ENCODE measurements around the gene DCAF12. TPM values are rescaled to one million over a fixed set of nuclear protein-coding genes. Genes with fewer than 3 reads are reported as not detected.

Gene DCAF12
- total and polyA plus RNA-seq, 2 of the 13 experiments (the other 11 are each of a cell fraction or from before 2014, with no cell fraction given) = 26.8 to 37.4 TPM

DNA sequence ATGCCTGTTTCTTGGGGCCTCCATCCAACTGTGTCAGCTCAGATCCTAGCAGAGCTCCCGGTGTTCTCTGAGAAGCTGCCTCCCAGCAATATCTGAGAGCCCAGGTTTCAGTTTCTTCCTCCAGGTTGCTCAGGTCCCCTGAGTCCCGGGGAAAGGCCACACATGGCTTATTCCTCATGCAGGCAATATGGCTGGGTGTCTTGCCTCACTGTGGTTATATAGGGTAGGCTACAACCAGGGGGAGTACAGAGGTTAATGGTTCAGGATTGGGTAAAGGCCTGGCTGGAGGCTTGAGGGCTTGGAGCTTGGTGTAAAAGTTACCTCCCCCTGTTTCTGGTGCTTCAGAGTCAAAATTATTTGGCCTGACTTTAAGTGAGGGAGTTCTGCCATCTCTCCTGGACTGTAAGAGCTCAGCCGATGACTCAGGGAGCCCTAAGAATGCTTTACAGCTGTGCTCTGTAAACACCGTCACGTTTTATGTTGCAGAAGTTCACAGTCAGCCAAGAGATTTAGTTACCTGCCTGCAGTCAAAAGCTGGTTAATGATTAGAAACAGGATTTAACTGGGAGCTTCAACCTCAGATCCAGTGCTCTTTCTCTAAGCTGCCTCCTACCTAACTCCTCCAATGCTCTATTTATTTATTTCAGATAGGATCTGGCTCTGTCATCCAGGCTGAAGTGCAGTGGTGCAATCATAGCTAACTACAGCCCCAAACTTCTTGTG lies 53.5 kb downstream of the DCAF12 start (continued):
- TF ChIP-seq, protein P1, sequence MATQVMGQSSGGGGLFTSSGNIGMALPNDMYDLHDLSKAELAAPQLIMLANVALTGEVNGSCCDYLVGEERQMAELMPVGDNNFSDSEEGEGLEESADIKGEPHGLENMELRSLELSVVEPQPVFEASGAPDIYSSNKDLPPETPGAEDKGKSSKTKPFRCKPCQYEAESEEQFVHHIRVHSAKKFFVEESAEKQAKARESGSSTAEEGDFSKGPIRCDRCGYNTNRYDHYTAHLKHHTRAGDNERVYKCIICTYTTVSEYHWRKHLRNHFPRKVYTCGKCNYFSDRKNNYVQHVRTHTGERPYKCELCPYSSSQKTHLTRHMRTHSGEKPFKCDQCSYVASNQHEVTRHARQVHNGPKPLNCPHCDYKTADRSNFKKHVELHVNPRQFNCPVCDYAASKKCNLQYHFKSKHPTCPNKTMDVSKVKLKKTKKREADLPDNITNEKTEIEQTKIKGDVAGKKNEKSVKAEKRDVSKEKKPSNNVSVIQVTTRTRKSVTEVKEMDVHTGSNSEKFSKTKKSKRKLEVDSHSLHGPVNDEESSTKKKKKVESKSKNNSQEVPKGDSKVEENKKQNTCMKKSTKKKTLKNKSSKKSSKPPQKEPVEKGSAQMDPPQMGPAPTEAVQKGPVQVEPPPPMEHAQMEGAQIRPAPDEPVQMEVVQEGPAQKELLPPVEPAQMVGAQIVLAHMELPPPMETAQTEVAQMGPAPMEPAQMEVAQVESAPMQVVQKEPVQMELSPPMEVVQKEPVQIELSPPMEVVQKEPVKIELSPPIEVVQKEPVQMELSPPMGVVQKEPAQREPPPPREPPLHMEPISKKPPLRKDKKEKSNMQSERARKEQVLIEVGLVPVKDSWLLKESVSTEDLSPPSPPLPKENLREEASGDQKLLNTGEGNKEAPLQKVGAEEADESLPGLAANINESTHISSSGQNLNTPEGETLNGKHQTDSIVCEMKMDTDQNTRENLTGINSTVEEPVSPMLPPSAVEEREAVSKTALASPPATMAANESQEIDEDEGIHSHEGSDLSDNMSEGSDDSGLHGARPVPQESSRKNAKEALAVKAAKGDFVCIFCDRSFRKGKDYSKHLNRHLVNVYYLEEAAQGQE (IDR thresholded peaks at IDR 0.05; ENCODE audit: borderline replicate concordance in 1 of 2, low read depth in 1 of 2, low read length in 2 of 2) = no peak
- TF ChIP-seq STAT5B (CRISPR knock-in tag; IDR thresholded peaks at IDR 0.05) (no peak), REPIN1 (CRISPR knock-in tag; IDR thresholded peaks at IDR 0.05; ENCODE audit: borderline replicate concordance, low read depth) (0 out of 2 replicates have a peak, but pooled peaks have one; percentile 45), SAP130 (CRISPR knock-in tag; IDR thresholded peaks at IDR 0.05; ENCODE audit: low read depth) (peak; percentile 83), ZNF616 (CRISPR knock-in tag; IDR thresholded peaks at IDR 0.05; ENCODE audit: low read depth) (no peak), FOXA3 (CRISPR knock-in tag; IDR thresholded peaks at IDR 0.05) (peak; percentile 97), PHB2 (IDR thresholded peaks at IDR 0.05; ENCODE audit: partially characterized antibody) (no peak), ZNF644 (CRISPR knock-in tag; IDR thresholded peaks at IDR 0.05; ENCODE audit: low read depth) (no peak), ZNF549 (CRISPR knock-in tag; IDR thresholded peaks at IDR 0.05) (no peak), SIN3B (IDR thresholded peaks at IDR 0.05; ENCODE audit: low read length) (no peak)
- TF ChIP-seq, protein P2, sequence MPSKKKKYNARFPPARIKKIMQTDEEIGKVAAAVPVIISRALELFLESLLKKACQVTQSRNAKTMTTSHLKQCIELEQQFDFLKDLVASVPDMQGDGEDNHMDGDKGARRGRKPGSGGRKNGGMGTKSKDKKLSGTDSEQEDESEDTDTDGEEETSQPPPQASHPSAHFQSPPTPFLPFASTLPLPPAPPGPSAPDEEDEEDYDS (CRISPR knock-in tag; IDR thresholded peaks at IDR 0.05) = no peak; the same call in 1 of the 2 replicates
- TF ChIP-seq, protein P3, sequence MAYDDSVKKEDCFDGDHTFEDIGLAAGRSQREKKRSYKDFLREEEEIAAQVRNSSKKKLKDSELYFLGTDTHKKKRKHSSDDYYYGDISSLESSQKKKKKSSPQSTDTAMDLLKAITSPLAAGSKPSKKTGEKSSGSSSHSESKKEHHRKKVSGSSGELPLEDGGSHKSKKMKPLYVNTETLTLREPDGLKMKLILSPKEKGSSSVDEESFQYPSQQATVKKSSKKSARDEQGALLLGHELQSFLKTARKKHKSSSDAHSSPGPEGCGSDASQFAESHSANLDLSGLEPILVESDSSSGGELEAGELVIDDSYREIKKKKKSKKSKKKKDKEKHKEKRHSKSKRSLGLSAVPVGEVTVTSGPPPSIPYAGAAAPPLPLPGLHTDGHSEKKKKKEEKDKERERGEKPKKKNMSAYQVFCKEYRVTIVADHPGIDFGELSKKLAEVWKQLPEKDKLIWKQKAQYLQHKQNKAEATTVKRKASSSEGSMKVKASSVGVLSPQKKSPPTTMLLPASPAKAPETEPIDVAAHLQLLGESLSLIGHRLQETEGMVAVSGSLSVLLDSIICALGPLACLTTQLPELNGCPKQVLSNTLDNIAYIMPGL (CRISPR knock-in tag; IDR thresholded peaks at IDR 0.05; ENCODE audit: borderline replicate concordance in 1 of 2, low read depth in 1 of 2) = peak in 1 of 2 experiments; percentile 48; a peak in 1 of 4 replicates
- TF ChIP-seq, protein P4, sequence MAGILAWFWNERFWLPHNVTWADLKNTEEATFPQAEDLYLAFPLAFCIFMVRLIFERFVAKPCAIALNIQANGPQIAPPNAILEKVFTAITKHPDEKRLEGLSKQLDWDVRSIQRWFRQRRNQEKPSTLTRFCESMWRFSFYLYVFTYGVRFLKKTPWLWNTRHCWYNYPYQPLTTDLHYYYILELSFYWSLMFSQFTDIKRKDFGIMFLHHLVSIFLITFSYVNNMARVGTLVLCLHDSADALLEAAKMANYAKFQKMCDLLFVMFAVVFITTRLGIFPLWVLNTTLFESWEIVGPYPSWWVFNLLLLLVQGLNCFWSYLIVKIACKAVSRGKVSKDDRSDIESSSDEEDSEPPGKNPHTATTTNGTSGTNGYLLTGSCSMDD (CRISPR knock-in tag; IDR thresholded peaks at IDR 0.05) = no peak
- TF ChIP-seq, protein P5, sequence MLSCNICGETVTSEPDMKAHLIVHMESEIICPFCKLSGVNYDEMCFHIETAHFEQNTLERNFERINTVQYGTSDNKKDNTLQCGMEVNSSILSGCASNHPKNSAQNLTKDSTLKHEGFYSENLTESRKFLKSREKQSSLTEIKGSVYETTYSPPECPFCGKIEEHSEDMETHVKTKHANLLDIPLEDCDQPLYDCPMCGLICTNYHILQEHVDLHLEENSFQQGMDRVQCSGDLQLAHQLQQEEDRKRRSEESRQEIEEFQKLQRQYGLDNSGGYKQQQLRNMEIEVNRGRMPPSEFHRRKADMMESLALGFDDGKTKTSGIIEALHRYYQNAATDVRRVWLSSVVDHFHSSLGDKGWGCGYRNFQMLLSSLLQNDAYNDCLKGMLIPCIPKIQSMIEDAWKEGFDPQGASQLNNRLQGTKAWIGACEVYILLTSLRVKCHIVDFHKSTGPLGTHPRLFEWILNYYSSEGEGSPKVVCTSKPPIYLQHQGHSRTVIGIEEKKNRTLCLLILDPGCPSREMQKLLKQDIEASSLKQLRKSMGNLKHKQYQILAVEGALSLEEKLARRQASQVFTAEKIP (CRISPR knock-in tag; IDR thresholded peaks at IDR 0.05; ENCODE audit: borderline replicate concordance) = no peak
- TF ChIP-seq, protein P6, sequence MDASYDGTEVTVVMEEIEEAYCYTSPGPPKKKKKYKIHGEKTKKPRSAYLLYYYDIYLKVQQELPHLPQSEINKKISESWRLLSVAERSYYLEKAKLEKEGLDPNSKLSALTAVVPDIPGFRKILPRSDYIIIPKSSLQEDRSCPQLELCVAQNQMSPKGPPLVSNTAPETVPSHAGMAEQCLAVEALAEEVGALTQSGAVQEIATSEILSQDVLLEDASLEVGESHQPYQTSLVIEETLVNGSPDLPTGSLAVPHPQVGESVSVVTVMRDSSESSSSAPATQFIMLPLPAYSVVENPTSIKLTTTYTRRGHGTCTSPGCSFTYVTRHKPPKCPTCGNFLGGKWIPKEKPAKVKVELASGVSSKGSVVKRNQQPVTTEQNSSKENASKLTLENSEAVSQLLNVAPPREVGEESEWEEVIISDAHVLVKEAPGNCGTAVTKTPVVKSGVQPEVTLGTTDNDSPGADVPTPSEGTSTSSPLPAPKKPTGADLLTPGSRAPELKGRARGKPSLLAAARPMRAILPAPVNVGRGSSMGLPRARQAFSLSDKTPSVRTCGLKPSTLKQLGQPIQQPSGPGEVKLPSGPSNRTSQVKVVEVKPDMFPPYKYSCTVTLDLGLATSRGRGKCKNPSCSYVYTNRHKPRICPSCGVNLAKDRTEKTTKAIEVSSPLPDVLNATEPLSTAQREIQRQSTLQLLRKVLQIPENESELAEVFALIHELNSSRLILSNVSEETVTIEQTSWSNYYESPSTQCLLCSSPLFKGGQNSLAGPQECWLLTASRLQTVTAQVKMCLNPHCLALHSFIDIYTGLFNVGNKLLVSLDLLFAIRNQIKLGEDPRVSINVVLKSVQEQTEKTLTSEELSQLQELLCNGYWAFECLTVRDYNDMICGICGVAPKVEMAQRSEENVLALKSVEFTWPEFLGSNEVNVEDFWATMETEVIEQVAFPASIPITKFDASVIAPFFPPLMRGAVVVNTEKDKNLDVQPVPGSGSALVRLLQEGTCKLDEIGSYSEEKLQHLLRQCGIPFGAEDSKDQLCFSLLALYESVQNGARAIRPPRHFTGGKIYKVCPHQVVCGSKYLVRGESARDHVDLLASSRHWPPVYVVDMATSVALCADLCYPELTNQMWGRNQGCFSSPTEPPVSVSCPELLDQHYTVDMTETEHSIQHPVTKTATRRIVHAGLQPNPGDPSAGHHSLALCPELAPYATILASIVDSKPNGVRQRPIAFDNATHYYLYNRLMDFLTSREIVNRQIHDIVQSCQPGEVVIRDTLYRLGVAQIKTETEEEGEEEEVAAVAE (CRISPR knock-in tag; IDR thresholded peaks at IDR 0.05; ENCODE audit: borderline replicate concordance) = peak; percentile 77; the same call in 1 of the 2 replicates
